ENCODE data around the gene MT1H.
"Not testable (repeated sequence)": the region's sequence is repeated elsewhere in the genome, so short reads cannot be mapped to it uniquely, and the experiment has no call there.

- TF ChIP-seq CTCF (optimal IDR thresholded peaks at IDR 0.05 in 1 of 3, IDR thresholded peaks at IDR 0.05 in 1 of 3, conservative IDR thresholded peaks at IDR 0.05 in 1 of 3; ENCODE audit: extremely low read depth in 1 of 3, insufficient read depth in 2 of 3, low read length in 3 of 3); EZH2 (IDR thresholded peaks at IDR 0.05; ENCODE audit: low read length): not testable (repeated sequence)
Measured at GRCh38 chr16:56671691-56672090, 2.1 kb downstream of the MT1H start.
